GM23338 (cell line): ENCODE data around the gene CEBPG. TPM values are rescaled to one million over a fixed set of nuclear protein-coding genes. Genes with fewer than 3 reads are reported as not detected.

ENCODE experiments used
- ATAC-seq: fragments of 200-7000 bp; cut with Tn5 transposase; 3 replicates; pipeline ENCODE4 v1.9.1; 2020
- DNase-seq: peaks from one replicate; pipeline ENCODE4 v3.0.0-alpha.2; 2015; ENCODE audit warnings: low spot score
- H2AFZ ChIP-seq: fragments of 200-600 bp; sonication (generic); 2 replicates; pipeline ENCODE4 v1.8.0; 2016; ENCODE audit warnings: antibody characterized with exemption, mild to moderate bottlenecking, moderate library complexity
- H3F3A ChIP-seq: fragments of 200-600 bp; sonication (generic); replicated peaks from 2 replicates; pipeline ENCODE4 v1.8.0; 2017; ENCODE audit warnings: antibody characterized with exemption, mixed run types, low read depth
- H3K27ac ChIP-seq: fragments of 200-600 bp; sonication (generic); 2 replicates; pipeline ENCODE4 v1.6.1; 2016; ENCODE audit warnings: low read depth
- H3K27me3 ChIP-seq: fragments of 200-600 bp; sonication (generic); 2 replicates; pipeline ENCODE4 v1.8.0; 2016; ENCODE audit warnings: mild to moderate bottlenecking, mixed run types, moderate library complexity; ENCODE audit not compliant: insufficient read depth
- H3K36me3 ChIP-seq: fragments of 200-600 bp; sonication (generic); 2 replicates; pipeline ENCODE4 v1.8.0; 2016; ENCODE audit warnings: mild to moderate bottlenecking; ENCODE audit not compliant: insufficient read depth
- H3K4me1 ChIP-seq: fragments of 200-600 bp; sonication (generic); 2 replicates; pipeline ENCODE4 v1.8.0; 2016; ENCODE audit warnings: mild to moderate bottlenecking, moderate library complexity; ENCODE audit not compliant: insufficient read depth
- H3K4me2 ChIP-seq: fragments of 200-600 bp; sonication (generic); 2 replicates; pipeline ENCODE4 v1.7.1; 2017; ENCODE audit warnings: mixed run types
- H3K4me3 ChIP-seq: fragments of 200-600 bp; sonication (generic); 2 replicates; pipeline ENCODE4 v1.6.1; 2016; ENCODE audit warnings: mixed run types
- H3K79me2 ChIP-seq: fragments of 200-600 bp; sonication (generic); replicated peaks from 2 replicates; pipeline ENCODE4 v1.8.0; 2017; ENCODE audit warnings: mild to moderate bottlenecking; ENCODE audit not compliant: insufficient read depth
- H3K9me2 ChIP-seq: fragments of 200-600 bp; sonication (generic); 2 replicates; pipeline ENCODE4 v1.8.0; 2017; ENCODE audit not compliant: insufficient read depth
- H4K20me1 ChIP-seq: fragments of 200-600 bp; sonication (generic); replicated peaks from 2 replicates; pipeline ENCODE4 v1.8.0; 2017; ENCODE audit warnings: mild to moderate bottlenecking; ENCODE audit not compliant: insufficient read depth
- H3K27ac Mint-ChIP-seq: 2 replicates; pipeline ENCODE4 v1.8.0; 2020; ENCODE audit warnings: inconsistent platforms, mild to moderate bottlenecking, moderate library complexity, mixed read lengths
- H3K27me3 Mint-ChIP-seq: 3 replicates; pipeline ENCODE4 v1.8.0; 2022; ENCODE audit warnings: low read depth, mild to moderate bottlenecking, moderate library complexity, mixed read lengths, inconsistent platforms; ENCODE audit not compliant: insufficient read depth, poor library complexity
- H3K36me3 Mint-ChIP-seq: 3 replicates; pipeline ENCODE4 v1.8.0; 2021; ENCODE audit warnings: low read depth, mild to moderate bottlenecking, inconsistent platforms, moderate library complexity, mixed read lengths
- H3K4me1 Mint-ChIP-seq: 3 replicates; pipeline ENCODE4 v1.8.0; 2020; ENCODE audit warnings: mild to moderate bottlenecking, inconsistent platforms, mixed read lengths
- H3K4me3 Mint-ChIP-seq: 3 replicates; pipeline ENCODE4 v1.8.0; 2021; ENCODE audit warnings: moderate library complexity, mild to moderate bottlenecking, inconsistent platforms, mixed read lengths
- H3K9me3 Mint-ChIP-seq: 3 replicates; pipeline ENCODE4 v1.8.0; 2020; ENCODE audit warnings: moderate library complexity, mild to moderate bottlenecking, inconsistent platforms, mixed read lengths
- CREB1 ChIP-seq: fragments of 250-450 bp; sonication (Bioruptor Pico); IDR thresholded peaks from 2 replicates; pipeline ENCODE4 v1.5.0; 2020; ENCODE audit warnings: low read depth, mild to moderate bottlenecking, moderate library complexity
- EZH2 ChIP-seq: fragments of 200-600 bp; sonication (generic); IDR thresholded peaks from one replicate; pipeline ENCODE4 v1.8.0; 2017; ENCODE audit warnings: antibody characterized with exemption, mild to moderate bottlenecking, low read depth; ENCODE audit not compliant: unreplicated experiment
- EZH2phosphoT487 ChIP-seq: fragments of 200-600 bp; sonication (generic); IDR thresholded peaks from one replicate; pipeline ENCODE4 v1.8.1; 2018; ENCODE audit warnings: antibody characterized with exemption; ENCODE audit not compliant: unreplicated experiment
- JUNB ChIP-seq: IDR thresholded peaks from one replicate; pipeline ENCODE4 v1.6.1; 2016; ENCODE audit warnings: antibody characterized with exemption; ENCODE audit not compliant: unreplicated experiment
- NANOG ChIP-seq: IDR thresholded peaks from 2 replicates; pipeline ENCODE4 v1.6.1; 2016; ENCODE audit warnings: antibody characterized with exemption, borderline replicate concordance
- POLR2AphosphoS5 ChIP-seq: IDR thresholded peaks from 2 replicates; pipeline ENCODE4 v1.6.1; 2016; ENCODE audit warnings: antibody characterized with exemption, low read depth
- STAT1 ChIP-seq: IDR thresholded peaks from one replicate; pipeline ENCODE4 v1.6.1; 2016; ENCODE audit warnings: antibody characterized with exemption; ENCODE audit not compliant: unreplicated experiment
- ZNF114 ChIP-seq: fragments of 250-450 bp; sonication (Bioruptor Pico); IDR thresholded peaks from 2 replicates; pipeline ENCODE4 v1.5.0; 2020; ENCODE audit warnings: mild to moderate bottlenecking, moderate library complexity
- ZNF331 ChIP-seq: fragments of 250-450 bp; sonication (Bioruptor Pico); IDR thresholded peaks from 2 replicates; pipeline ENCODE4 v1.5.0; 2020; ENCODE audit warnings: low read depth, mild to moderate bottlenecking, moderate library complexity
- polyA plus RNA-seq: library from polyadenylated mRNA; unstranded; fragments of >200 nt; fragmentation: Nextera tagmentation; extraction: Ambion mirVana; gene quantifications from 2 replicates; pipeline ENCODE4 v1.2.1, GENCODE V29; 2016
- total RNA-seq: library from RNA; depleted of rRNA; stranded (reverse); fragments of >200 nt; shearing (Covaris generic); gene quantifications from 2 replicates; pipeline ENCODE4 v1.2.3, GENCODE V29; 2014
- TF ChIP-seq, protein P1 (sequence below): IDR thresholded peaks from one replicate; pipeline ENCODE4 v1.6.1; 2018; ENCODE audit warnings: antibody characterized with exemption; ENCODE audit not compliant: unreplicated experiment
- TF ChIP-seq, protein P2 (sequence below), 2 experiments: fragments of 200-600 bp in 1 of 2; sonication (generic) in 1 of 2; conservative IDR thresholded peaks; 2 replicates each; pipeline versions ENCODE4 v1.5.1 to v1.6.1; 2016 to 2017; ENCODE audit warnings: antibody characterized with exemption in 2 of 2, low read depth in 2 of 2, mild to moderate bottlenecking in 2 of 2, moderate library complexity in 1 of 2
- TF ChIP-seq, protein P3 (sequence below): IDR thresholded peaks from 2 replicates; pipeline ENCODE4 v1.6.1; 2016; ENCODE audit warnings: antibody characterized with exemption

CEBPG gene
- total and polyA plus RNA-seq, 2 experiments from 2014 or later, result 25.9 to 50.2 TPM

DNA sequence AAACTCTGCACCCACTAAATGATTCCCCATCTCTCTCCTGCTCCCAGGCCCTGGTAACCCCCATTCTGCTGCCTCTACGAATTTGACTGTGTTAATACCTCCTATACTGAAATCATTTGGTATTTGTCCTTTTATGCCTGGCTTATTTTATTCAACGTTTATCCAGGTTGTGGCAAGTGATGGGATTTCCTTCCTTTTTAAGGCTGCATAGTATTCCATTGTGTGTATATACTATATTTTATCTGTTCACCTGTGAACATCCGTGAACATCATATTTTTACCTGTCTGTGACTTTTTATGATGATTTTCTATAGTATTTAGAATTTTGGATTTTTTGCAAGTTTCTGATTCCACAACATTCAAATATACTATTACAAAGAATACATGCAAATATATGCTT, 13.9 kb upstream of the CEBPG start (continued):
- TF ChIP-seq, protein P1, sequence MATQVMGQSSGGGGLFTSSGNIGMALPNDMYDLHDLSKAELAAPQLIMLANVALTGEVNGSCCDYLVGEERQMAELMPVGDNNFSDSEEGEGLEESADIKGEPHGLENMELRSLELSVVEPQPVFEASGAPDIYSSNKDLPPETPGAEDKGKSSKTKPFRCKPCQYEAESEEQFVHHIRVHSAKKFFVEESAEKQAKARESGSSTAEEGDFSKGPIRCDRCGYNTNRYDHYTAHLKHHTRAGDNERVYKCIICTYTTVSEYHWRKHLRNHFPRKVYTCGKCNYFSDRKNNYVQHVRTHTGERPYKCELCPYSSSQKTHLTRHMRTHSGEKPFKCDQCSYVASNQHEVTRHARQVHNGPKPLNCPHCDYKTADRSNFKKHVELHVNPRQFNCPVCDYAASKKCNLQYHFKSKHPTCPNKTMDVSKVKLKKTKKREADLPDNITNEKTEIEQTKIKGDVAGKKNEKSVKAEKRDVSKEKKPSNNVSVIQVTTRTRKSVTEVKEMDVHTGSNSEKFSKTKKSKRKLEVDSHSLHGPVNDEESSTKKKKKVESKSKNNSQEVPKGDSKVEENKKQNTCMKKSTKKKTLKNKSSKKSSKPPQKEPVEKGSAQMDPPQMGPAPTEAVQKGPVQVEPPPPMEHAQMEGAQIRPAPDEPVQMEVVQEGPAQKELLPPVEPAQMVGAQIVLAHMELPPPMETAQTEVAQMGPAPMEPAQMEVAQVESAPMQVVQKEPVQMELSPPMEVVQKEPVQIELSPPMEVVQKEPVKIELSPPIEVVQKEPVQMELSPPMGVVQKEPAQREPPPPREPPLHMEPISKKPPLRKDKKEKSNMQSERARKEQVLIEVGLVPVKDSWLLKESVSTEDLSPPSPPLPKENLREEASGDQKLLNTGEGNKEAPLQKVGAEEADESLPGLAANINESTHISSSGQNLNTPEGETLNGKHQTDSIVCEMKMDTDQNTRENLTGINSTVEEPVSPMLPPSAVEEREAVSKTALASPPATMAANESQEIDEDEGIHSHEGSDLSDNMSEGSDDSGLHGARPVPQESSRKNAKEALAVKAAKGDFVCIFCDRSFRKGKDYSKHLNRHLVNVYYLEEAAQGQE, result no peak

DNA sequence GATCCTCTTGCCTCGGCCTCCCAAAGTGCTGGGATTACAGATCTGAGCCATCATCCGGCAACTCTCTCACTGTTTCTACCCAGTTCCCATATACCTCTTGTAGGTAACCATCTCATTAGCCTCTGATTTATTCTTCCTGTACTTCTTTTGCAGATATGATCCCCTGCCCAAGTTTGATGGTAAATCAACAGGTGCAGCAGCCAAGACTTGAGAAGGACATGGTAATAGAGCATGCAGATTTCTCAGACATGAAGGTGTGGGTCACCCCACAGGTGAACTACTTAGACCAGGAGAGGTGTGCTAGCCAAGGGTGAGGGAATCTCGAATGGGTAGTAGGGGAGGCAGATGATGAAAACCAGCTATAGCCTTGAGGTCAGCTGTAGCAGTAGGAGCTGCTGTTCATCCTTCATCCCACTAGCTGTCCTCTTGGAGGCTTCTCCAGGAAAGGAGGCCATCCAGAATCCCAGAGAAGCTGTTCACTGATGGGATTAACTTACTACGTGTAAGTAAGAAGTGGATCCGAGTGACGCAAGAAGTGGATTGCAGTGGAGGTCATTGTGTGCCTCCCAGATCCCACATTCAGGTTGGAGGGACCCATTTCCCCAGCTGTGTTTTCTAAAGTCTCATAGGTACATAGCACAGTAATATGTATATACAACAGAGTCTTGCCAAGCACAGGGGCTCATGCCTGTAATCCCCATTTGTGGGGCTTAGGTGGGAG, 10.8 kb upstream of the CEBPG start:
- Histone ChIP-seq H3K4me2 (no peak overlapping the region), H3K79me2 (no peaks in the 10 kb centered on the region), H3K27ac (no peak overlapping the region), H3F3A (no peaks in the 10 kb centered on the region), H3K4me1 (no peaks in the 10 kb centered on the region), H2AFZ (no peak overlapping the region), H4K20me1 (no peaks in the 10 kb centered on the region), H3K4me3 (no peak overlapping the region), H3K27me3 (no peaks in the 10 kb centered on the region), H3K9me2 (no peaks in the 10 kb centered on the region), H3K36me3 (no peaks in the 10 kb centered on the region)
- Mint-ChIP-seq H3K9me3 (no peaks in the 10 kb centered on the region), H3K4me3 (no peak overlapping the region), H3K27me3 (peaks cover 6% of the 10 kb centered on the region), H3K27ac (no peak overlapping the region), H3K4me1 (no peaks in the 10 kb centered on the region), H3K36me3 (no peaks in the 10 kb centered on the region)
- DNase-seq, result no peak
- no peak for TF ChIP-seq CREB1
- no peak for ATAC-seq

DNA sequence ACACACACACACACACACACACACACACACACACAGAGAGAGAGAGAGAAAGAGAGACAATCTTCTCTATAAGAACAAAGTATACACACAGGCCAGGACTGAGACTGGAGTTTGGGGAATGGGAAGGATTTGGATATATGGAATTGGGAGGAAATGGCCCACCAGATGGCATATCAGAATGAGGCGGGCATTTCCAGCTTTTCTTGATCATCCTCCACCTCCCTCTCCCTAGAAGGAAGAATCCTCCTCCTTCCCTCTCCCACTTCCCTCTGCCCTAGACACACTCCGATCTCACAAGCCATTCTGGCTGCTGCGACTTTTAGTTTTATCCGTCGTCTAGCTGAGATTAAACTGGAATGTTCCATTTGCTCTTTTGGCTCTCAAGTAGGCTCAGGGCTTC, 10.0 kb upstream of the CEBPG start:
- H3K27ac Mint-ChIP-seq, result no peak overlapping the region
- no peaks in the 10 kb centered on the region for H3K79me2 ChIP-seq
- H3K27ac ChIP-seq, result no peak overlapping the region
- no peaks in the 10 kb centered on the region for H3K9me3 Mint-ChIP-seq
- H3K4me2 ChIP-seq, result no peak overlapping the region
- no peaks in the 10 kb centered on the region for H3K36me3 Mint-ChIP-seq
- H3K9me2 ChIP-seq, result no peaks in the 10 kb centered on the region
- ATAC-seq, result no peak
- H3K4me3 Mint-ChIP-seq, result no peak overlapping the region
- H3K27me3 ChIP-seq, result no peaks in the 10 kb centered on the region
- no peak for DNase-seq
- peaks cover 3% of the 10 kb centered on the region for H3K27me3 Mint-ChIP-seq
- no peaks in the 10 kb centered on the region for H3K4me1 ChIP-seq
- H2AFZ ChIP-seq, result no peak overlapping the region
- H3K4me1 Mint-ChIP-seq, result no peaks in the 10 kb centered on the region
- H4K20me1 ChIP-seq, result no peaks in the 10 kb centered on the region
- no peak overlapping the region for H3K4me3 ChIP-seq
- H3F3A ChIP-seq, result no peaks in the 10 kb centered on the region
- H3K36me3 ChIP-seq, result no peaks in the 10 kb centered on the region
- TF ChIP-seq, protein P2, sequence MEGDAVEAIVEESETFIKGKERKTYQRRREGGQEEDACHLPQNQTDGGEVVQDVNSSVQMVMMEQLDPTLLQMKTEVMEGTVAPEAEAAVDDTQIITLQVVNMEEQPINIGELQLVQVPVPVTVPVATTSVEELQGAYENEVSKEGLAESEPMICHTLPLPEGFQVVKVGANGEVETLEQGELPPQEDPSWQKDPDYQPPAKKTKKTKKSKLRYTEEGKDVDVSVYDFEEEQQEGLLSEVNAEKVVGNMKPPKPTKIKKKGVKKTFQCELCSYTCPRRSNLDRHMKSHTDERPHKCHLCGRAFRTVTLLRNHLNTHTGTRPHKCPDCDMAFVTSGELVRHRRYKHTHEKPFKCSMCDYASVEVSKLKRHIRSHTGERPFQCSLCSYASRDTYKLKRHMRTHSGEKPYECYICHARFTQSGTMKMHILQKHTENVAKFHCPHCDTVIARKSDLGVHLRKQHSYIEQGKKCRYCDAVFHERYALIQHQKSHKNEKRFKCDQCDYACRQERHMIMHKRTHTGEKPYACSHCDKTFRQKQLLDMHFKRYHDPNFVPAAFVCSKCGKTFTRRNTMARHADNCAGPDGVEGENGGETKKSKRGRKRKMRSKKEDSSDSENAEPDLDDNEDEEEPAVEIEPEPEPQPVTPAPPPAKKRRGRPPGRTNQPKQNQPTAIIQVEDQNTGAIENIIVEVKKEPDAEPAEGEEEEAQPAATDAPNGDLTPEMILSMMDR (conservative IDR thresholded peaks at IDR 0.05; ENCODE audit: low read depth in 2 of 2), result no peak
- no peak for TF ChIP-seq EZH2
- TF ChIP-seq JUNB, result no peak
- no peak for TF ChIP-seq CREB1
- TF ChIP-seq ZNF114 (CRISPR knock-in tag), result no peak
- TF ChIP-seq STAT1, result no peak
- TF ChIP-seq ZNF331 (CRISPR knock-in tag), result no peak
- TF ChIP-seq, protein P1, result no peak
- TF ChIP-seq POLR2AphosphoS5, result no peak
- TF ChIP-seq, protein P3, sequence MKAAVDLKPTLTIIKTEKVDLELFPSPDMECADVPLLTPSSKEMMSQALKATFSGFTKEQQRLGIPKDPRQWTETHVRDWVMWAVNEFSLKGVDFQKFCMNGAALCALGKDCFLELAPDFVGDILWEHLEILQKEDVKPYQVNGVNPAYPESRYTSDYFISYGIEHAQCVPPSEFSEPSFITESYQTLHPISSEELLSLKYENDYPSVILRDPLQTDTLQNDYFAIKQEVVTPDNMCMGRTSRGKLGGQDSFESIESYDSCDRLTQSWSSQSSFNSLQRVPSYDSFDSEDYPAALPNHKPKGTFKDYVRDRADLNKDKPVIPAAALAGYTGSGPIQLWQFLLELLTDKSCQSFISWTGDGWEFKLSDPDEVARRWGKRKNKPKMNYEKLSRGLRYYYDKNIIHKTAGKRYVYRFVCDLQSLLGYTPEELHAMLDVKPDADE, result no peak
- TF ChIP-seq NANOG, result no peak
- no peak for TF ChIP-seq EZH2phosphoT487
